Astrocyte of the spinal cord (primary cell): ENCODE data around the gene FARP1.

ENCODE experiments used
- DNase-seq: peaks from one replicate; pipeline ENCODE4 v3.0.0; 2011; ENCODE audit warnings: low read depth, low spot score
- H3K4me3 ChIP-seq: 2 replicates; pipeline ENCODE4 v1.5.1; 2011; ENCODE audit warnings: low read depth, mild to moderate bottlenecking, low read length, moderate library complexity
- in situ Hi-C: cut with HindIII; loops from 2 replicates; pipeline ENCODE4 v1.10.0; 2017; ENCODE audit warnings: low sequenced_read_pairs
- TF ChIP-seq, protein P1 (sequence below): IDR thresholded peaks from 2 replicates; pipeline ENCODE4 v1.5.1; 2012; ENCODE audit warnings: low read depth, mild to moderate bottlenecking, low read length, inconsistent platforms

FARP1 gene

DNA sequence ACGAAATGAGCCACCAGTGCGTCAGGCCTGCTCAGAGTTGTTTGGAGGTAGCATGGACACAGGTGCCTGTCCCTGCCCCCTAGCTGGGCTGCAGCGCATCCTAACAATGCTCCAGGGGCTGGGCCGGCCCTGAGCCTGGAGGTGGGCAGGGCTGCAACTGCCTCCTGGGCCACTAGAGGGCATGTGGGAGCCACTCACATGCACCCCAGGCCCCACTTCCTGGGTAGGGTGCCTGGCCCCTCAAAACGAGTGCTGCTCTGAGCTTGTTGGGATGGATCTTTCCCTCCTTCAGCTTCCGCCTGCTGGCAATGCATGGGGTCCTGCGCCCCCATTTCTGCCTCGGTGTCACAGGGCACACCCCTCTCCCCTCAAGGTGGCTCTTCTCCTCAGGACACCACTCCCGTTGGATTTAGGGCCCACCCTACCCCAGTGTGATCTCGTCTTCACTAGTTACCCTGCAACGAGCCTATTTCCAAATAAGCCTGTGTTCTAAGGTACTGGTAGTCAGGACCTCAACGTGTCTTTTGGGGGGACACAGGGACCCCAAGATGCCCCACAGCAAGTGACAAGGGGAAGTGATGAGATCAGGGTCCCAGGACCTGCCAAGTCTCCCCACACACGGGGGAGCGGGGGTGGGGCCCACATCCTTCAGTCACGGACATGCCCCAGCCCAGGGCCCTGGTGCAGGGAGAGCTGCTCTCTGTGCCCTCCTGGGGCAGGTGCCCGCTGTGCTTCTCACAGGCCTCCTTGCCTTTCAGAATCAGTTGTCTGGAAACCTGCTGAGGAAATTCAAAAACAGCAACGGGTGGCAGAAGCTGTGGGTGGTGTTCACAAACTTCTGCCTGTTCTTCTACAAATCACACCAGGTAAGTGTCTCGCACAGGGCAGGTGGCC lies 302.7 kb downstream of the FARP1 start:
- no peak overlapping the region for H3K4me3 ChIP-seq
- DNase-seq: peak; percentile 56
- TF ChIP-seq, protein P1, sequence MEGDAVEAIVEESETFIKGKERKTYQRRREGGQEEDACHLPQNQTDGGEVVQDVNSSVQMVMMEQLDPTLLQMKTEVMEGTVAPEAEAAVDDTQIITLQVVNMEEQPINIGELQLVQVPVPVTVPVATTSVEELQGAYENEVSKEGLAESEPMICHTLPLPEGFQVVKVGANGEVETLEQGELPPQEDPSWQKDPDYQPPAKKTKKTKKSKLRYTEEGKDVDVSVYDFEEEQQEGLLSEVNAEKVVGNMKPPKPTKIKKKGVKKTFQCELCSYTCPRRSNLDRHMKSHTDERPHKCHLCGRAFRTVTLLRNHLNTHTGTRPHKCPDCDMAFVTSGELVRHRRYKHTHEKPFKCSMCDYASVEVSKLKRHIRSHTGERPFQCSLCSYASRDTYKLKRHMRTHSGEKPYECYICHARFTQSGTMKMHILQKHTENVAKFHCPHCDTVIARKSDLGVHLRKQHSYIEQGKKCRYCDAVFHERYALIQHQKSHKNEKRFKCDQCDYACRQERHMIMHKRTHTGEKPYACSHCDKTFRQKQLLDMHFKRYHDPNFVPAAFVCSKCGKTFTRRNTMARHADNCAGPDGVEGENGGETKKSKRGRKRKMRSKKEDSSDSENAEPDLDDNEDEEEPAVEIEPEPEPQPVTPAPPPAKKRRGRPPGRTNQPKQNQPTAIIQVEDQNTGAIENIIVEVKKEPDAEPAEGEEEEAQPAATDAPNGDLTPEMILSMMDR: peak; percentile 98

DNA sequence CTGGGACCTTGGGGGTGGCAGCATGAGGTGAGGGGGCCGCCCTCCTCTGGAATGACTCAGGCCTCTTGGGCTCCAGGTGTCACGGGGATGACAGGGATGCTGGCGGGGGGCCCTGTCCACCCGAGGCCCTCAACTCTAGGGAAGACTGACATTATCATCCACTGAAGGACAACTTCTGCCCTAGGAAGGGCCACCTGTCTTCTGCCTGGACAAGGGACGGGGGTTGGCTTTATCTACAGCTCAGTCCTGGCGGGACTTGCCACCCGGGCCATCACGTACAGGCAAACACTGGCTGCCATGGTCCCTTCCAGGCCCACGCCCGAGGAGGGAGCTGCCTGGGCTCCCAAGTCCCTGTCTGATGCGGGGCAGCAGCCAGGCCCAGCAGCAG lies 303.3 kb downstream of the FARP1 start:
- in situ Hi-C loops: loop anchor here (25.0 kb wide), 1 partner anchor 216 kb away; no protein-coding TSS in a partner anchor
- no peak overlapping the region for H3K4me3 ChIP-seq
- DNase-seq: no peak
- TF ChIP-seq, protein P1: no peak

More for the DNA sequence above, 302.7 kb downstream of the FARP1 start:
- in situ Hi-C loops: loop anchor here (25.0 kb wide), 1 partner anchor 217 kb away; no protein-coding TSS in a partner anchor

DNA sequence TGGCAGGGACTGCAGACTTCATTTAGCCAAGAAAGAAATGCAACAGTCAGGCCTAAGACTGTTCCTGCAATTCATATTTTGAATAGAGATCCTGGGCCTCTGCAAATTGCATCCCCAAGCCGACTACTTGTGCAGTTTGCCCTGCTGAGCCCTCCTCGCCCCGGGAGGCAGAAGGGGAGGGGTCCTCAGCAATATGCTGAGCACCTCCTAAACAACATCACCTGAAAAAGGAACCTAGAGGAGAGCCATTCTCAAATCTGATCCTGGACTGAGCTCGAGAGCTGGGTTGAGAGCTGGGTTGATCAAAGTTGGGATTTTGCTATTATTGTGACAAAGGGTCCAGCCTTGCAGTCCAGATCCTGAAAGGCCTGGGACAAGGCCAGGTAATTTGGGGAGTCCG lies 304.2 kb downstream of the FARP1 start:
- no peak overlapping the region for H3K4me3 ChIP-seq
- in situ Hi-C loops: loop anchor here (25.0 kb wide), 1 partner anchor 215 kb away; no protein-coding TSS in a partner anchor
- TF ChIP-seq, protein P1: no peak
- no peak for DNase-seq

DNA sequence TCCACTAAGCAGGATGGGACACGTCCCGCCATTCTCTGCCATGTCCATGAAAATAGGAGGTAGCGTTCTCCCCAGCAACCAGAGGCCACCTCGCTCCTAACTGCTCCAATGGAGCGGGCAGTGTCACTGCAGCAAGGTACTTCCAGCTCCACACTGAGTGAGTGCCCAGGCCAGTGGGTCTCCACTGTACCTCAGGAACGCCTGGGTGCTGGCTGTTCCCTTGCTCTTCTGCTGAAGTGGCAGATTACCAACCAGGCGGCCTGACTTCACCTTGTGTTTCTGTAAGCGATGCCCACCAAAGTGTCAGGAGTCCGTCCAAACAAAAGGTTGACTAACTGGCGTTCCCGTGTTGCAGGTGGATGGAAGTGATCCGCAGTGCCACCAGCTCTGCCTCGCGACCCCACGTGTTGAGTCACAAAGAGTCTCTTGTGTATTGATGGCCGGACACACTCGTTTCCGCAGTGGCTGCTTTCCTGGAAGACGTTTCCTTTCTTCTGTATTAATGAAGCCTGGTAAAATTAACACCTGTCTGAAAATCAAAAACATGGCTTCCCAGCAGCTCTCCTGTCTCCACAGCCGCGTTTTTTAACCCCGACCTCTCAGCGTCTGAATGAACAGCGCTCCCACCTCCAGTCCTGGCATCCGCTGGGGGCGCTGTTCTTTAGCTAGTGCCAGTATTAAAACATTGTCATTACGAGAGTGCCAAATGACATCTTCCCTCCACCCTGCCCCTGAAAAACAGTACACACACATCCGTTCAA lies 305.2 kb downstream of the FARP1 start:
- peak; percentile 38 for DNase-seq
- H3K4me3 ChIP-seq: no peak overlapping the region
- in situ Hi-C loops: loop anchor here (25.0 kb wide), 1 partner anchor 214 kb away; no protein-coding TSS in a partner anchor
- TF ChIP-seq, protein P1: peak; percentile 78

DNA sequence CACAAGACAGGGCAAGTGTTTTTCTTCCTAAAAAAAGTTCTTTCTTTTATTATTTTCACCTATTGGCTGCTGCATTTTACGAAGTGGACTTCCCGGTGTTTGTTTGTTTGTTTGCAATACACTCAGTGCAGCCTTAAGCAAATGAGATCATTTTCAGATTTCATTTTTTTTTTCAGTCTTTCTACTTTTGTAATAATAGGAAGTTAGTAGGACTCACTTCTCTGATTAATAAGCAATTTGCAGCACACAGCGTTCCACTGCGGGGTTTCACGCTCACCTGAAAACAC lies 305.7 kb downstream of the FARP1 start:
- in situ Hi-C loops: loop anchor here (25.0 kb wide), 1 partner anchor 214 kb away; no protein-coding TSS in a partner anchor
- TF ChIP-seq, protein P1: no peak
- no peak overlapping the region for H3K4me3 ChIP-seq
- DNase-seq: no peak

DNA sequence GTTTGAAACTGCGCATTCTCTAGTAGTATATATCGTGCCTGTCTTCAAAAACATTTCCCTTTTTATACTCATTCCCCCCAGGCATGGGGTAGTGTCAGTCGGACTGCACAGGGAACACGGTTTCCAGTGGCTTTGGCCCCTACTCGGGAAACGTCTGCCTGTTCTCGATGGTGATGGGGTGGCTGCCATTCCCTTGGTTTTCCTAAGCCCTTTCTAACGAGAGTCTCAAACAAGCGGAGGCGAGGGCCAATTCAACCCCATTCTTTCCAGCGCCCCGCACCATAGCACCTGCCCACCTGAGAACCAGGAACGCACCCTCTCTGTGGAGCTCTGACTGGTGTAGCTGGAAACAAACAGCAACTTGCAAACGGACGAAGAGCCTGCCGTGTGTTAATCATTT lies 306.4 kb downstream of the FARP1 start:
- in situ Hi-C loops: loop anchor here (25.0 kb wide), 1 partner anchor 213 kb away; no protein-coding TSS in a partner anchor
- TF ChIP-seq, protein P1: no peak
- no peak for DNase-seq
- H3K4me3 ChIP-seq: no peak overlapping the region
